ENCODE results near the gene TMEM154.

TMEM154 gene, protein sequence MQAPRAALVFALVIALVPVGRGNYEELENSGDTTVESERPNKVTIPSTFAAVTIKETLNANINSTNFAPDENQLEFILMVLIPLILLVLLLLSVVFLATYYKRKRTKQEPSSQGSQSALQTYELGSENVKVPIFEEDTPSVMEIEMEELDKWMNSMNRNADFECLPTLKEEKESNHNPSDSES

DNA sequence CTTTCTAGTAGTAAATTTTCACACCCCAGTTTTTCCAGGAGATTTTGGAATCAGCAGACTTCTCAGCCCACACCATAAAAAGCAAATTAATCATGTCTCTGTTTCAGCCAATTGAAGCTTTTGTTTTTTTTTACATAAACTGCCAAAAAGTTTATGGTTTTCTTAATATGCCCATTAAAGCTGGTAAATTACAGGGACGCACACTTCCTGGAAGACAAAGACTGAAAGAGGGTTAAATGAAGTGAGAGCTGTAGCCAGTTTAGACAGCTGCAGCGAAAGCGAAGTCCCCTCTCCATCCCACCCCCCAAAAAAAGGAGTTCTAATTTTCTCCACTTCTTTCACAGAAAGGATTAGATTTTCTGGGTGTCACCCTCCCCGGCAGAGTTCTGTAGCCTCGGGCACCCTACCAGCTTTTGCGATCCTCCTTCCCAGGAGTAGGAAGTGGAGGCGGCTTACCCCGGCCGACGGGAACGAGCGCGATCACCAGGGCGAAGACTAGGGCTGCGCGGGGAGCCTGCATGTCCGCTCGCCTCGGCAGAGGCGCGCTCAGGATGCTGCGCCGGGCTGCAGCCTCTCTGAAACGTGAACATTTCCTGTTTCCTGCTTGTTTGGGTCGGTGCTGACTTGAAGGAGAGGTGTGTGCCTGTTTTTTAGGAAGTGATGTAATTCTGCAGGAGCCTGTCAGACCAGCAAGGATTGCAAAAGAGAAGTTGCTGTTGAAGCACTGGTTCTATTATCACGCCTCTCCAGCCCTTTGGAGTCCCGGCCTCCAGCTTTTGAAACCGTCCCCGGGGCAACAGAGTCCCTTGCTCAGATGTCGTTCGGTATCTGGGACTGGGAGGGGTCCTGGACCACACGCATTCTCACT lies at the start of gene TMEM154:
Gene TMEM154, minus strand, starts transcription at position 584 of the 868 bp plus-strand sequence. Its CDS starts 64 bp downstream, at position 520.
- peak; percentile 36 for DNase-seq (ENCODE audit: low spot score)

DNA sequence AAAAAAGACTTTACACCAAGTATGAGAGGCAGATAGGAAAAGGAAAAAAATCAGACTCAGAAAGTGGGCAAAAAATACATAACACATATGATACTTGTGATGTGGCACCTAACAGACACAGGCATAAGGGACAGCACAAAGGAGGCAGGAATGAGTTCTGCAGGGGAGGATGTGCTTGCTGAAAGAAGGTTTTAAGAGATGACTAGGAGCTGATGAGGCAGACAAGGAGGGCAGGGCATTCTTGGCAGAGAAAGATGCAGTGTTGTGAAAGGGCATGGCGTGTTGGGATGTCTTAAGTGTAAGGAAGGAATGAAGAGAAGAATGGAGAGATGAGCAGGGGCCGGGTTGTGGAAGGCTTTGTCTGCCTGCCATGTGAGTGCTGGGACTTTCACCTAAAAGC lies 49.7 kb upstream of the TMEM154 start:
- DNase-seq (ENCODE audit: low spot score) = no peak

DNA sequence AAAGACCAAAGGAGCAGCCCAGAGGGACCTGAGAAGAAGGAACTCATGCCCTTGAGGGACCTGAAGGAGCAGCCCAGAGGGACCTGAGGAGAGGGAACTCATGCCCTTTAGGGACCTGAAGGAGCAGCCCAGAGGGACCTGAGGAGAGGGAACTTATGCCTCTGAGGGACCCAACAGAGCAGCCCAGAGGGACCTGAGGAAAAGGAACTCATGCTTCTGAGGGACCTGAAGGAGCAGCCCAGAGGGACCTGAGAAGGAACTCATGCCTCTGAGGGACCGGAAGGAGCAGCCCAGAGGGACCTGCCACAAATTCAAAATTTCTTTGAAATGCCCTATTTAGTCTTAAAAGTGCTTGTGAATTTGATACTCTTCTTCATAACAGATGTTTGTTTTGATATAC lies 48.5 kb upstream of the TMEM154 start:
- no peak for DNase-seq (ENCODE audit: low spot score)

DNA sequence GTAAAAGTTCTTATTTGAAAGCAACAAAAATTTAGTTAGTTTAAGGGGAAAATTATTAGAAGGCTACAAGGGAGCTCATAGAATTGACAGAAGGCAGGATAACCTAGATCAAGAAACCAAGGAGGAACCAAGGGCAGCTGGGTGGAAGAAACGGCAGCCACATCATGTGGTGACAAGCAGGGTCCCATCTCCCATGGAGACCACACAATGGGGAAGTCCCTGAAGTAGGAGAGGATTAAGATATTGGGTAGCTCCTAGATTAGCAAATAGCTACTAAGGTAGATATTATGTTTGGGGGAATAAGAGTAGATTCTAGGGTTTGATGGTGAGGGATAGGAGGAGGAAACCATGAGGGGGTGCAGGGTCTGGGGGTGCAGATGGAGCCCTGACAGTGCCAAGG lies 48.0 kb upstream of the TMEM154 start:
- DNase-seq (ENCODE audit: low spot score) = no peak

DNA sequence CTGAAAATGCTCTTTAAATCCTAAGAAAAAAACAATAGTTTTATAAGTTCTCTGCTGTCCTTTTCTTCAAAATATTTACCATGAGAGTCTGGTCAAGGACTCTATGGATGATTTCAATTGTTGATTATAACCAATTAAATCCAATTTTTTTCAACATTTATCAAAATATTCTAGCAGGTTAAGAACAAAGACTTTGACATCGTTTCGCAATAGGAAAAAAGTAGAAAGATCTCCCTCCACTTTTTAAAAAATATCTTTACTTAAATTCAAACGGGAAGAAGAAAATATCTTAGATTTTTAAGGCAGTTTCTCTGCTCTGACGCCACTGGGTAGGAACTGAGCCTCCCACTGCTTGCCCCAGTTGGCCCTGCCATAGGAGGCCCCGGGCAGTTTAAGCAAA lies 44.7 kb upstream of the TMEM154 start:
- DNase-seq (ENCODE audit: low spot score) = no peak

DNA sequence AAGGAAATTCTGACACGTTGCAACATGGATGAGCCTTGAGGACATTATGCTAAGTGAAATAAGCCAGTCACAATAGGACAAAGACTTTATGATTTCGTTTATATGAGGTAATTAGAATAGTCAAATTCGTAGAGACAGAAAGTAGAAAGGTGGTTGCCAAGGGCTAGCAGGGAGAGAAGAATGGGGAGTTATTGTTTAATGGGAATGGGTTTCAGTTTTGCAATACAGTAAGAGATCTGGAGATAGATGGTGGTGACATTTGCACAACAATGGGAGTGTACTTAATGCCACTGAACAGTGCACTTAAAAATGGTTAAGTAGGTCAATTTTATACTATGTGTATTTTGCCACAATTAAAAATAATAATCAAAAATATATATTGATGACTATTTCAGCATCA lies 43.4 kb upstream of the TMEM154 start:
- DNase-seq (ENCODE audit: low spot score) = no peak

DNA sequence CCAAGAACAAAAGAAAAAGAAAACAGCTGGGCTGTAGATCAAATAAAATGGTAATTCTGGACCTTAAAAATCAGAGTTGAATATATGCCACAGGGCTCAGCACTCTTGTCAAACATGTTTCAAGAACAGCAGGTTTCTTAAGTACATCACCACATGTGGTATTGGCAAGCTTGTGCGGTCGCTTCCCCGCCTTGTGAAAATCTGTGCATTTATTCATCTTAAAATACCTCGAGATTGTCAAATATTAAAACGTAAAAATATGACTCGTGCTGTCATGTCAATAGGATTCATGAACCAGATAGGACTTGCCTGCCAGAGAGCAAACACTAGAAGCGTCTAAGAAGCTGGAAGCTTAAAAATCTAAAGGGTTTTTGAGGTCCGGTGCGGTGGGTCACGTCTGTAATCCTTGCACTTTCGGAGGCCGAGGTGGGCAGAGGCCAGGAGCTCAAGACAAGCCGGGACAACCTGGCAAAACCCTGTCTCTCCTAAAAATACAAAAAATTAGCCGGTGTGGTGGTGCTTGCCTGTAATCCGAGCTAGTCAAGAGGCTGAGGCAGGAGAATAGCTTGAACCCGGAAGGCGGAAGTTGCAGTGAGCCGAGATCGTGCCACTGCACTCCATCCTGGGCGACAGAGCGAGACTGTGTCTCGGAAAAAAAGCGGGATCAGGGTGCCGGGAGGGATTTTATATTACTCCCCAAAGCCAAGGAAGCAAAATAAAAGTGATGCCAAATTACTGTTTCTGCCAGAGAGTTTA lies 40.2 kb upstream of the TMEM154 start:
- no peak for DNase-seq (ENCODE audit: low spot score)

DNA sequence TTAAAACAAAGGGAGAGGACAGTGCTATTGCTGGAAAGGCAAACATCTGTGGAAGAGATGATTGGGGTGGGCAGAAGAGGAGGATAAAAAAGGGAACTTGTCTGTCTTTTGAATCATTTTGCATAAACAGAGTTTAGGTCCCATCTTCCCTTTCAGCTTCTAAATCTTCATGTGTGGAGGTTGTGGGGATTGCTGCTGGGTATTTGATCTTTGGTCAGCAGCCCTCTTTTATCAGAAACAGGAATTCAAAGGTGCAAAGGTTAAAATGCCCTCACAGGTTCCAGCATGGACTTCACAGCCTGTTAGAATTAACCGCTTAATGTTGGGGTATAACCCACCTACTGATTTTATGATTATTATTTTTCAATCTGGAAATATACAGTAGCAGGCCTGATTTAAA lies 39.5 kb upstream of the TMEM154 start:
- no peak for DNase-seq (ENCODE audit: low spot score)

DNA sequence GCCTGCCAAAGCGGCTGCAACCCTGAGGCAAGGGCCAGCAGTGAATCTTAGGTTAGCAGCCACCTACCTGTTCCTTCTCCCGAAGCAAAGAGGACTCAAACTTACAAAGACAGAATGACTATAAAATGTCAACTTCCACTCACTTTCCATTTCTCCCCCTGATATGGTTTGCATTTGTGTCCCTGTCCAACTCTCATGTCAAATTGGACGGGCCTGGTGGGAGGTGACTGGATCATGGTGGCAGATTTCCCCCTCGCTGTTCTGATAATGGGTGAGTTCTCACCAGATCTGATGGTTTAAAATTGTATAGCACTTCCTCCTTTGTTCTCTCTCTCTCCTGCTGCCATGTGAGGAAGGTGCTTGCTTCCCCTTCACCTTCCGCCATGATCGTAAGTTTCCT lies 35.3 kb upstream of the TMEM154 start:
- no peak for DNase-seq (ENCODE audit: low spot score)

DNA sequence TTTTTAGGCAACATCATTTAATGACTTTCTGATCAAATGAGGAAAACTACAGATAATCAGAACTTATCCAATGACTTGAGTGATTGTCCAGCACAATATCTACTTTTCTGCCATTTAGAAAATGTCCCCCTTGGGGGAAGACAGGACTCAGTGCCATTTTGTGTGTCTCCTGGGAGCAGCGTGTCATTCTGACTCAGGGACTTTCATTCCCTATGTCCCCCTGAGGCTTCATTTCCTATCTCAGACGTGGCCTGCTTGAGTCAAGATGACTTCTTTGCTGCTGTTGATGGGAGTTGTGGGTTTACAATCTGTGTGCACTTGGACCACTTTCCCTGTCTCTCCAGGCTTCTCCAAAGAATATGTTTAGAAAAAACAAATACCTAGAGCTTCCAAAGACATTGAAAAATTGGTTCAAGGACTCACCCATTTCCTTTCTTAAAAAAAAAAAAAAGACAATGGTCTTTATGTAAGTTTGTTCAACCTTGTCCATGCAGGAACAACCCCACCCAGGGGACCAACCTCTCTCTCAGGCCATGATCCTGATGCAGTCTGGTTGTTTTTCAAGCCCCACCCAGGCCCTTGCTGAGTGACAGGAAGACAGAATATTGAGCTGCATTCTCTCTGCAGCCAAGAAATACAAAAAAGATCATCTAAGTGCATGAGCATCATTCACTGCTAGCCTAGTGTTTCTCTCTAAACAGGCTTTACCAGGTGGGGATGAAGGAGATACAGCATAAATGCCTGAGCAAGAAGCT lies 34.3 kb upstream of the TMEM154 start:
- DNase-seq (ENCODE audit: low spot score) = no peak

DNA sequence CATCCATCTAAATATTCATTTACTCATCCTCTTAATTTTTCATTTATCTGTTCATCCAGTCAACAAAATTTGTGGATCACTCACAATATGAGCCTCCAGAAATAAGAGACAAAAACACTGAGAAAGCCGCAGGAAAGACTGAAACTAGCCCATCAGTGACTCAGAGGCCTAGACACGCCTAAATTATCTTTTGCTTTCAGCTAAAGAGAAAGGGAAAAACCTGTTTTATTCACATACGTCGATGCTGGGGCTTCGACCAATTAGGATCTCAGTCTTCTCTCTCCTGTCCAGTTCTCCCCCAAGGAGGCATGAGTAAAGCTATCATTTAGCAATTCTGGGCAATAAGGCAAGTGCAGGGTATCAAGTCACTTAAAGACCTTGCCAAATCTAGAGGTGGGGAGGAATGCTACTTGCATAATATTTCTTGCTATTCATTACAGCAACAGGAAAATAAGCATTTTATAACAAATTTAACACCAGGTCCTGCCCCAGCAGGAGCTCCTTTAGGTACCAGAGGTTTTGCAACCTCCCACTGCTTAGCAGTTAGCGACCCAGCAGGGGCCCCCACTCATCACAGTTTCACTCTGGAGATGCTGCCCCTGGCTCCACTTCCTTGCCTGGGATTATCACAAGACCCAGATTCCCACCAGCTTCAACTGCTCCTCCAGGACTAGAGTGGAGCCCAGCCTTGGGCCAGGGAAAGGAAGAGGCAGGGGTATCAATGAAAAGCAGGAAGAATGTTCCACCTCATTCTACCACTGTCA lies 30.1 kb upstream of the TMEM154 start:
- DNase-seq (ENCODE audit: low spot score) = no peak

DNA sequence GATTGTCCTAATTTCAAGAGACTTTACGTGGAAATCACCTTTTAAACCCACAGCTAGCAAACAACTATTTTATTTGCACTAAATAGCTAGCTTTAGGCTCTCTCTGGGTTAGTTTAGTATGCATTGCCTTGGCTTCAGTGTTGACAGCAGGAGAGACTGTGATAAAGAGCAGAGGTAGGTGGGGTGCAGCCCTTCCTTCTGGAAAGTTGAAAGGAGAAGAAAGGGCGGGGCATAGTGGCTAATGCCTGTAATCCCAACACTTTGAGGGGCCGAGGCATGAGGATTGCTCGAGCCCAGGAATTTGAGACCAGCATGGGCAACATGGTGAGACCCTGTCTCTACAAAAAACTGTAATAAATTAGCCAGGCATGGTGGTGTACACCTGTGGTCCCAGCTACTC lies 29.0 kb upstream of the TMEM154 start:
- DNase-seq (ENCODE audit: low spot score) = no peak

DNA sequence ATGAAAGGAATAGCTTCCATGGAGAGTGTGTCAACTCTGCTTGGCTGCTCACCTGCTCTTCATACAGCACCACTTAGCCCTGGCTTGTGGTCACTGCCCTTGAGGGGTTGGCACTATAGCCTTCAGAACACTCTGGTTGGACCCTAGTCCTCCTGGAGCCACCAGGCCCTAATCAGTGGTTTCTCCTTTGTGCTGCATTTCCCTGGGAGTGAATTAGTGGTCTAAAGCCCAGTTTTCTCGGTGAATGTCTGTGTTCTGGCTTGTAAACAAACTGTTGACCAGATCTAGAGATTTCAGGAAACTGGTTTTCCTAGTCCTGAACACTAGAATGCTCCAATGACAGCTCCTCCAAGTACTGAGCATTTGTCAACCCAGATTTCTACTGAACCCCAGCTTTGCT lies 28.6 kb upstream of the TMEM154 start:
- no peak for DNase-seq (ENCODE audit: low spot score)

DNA sequence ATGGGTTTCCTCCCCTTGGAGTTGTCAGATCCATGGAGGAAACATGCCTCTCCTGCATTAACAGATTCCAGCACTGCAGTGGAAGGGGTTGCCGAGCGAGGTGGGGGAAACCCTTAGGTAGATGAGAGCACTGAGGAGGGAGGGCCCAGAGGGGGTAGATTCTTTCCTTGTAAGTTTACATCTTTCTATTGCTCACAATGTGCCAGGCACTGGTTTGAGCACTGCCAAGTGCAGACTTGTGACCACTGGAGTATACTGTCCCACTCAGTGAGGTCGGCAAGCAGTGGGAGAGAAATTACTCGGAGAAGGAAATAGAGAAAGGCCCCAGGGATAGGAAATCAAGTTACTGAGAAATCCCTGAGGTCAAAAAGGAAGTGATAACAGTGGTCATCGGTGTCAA lies 27.8 kb upstream of the TMEM154 start:
- DNase-seq (ENCODE audit: low spot score) = no peak

DNA sequence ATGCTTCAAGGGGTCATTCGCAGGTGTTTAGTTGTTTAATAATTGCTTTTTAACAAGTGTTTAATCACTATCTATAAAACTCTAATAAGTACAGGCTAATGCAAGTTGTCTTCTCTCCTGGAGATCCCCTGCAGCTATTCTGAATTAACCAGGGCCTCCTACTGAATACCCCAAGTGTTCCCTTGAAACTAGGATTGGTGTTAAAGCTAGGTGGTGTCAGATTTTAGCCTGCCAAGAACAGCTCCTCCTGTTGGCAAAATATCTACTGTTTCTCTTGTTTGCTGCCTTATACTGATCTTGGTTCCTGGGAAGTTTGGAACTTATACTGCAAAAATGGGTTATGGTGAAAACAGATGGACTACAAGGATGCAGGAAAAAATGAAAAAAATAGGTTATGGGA lies 26.1 kb upstream of the TMEM154 start:
- no peak for DNase-seq (ENCODE audit: low spot score)

DNA sequence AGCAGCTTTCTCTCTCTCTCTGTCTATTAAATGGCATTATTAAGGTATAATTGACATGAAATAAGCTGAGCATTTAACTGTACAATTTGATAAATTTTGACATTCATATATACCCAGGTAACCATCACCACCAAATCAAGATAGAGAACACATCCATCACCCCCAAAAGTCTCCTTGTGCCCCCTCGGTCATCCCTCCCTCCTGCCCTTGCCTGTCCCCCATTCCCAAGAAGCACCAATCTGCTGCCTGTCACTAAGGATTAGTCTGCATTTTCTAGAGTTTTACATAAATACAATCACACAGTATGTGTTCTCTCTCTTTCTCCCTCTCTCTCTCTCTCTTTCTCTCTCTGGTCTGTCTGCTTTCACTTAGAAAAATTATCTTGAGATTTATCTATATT lies 25.0 kb upstream of the TMEM154 start:
- DNase-seq (ENCODE audit: low spot score) = no peak

DNA sequence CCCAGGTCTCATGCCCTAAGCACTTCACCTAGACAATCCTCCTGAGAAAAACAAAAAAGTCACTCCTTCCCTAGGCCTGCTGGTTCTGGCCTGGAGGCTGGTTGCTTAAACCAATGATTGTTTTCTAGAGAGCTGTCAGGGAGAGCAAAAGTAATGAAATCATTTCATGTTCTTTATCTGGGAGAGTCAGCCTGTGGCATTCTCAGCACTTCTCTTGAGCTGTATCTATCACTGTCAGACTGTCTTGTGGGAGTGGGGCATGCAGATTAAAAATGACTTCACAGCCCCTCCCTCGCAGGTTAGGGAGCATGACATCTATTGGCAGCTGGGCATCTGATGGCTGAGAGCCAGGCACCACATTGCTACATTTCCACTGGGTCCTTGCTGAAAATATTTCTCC lies 20.4 kb upstream of the TMEM154 start:
- DNase-seq (ENCODE audit: low spot score) = no peak

DNA sequence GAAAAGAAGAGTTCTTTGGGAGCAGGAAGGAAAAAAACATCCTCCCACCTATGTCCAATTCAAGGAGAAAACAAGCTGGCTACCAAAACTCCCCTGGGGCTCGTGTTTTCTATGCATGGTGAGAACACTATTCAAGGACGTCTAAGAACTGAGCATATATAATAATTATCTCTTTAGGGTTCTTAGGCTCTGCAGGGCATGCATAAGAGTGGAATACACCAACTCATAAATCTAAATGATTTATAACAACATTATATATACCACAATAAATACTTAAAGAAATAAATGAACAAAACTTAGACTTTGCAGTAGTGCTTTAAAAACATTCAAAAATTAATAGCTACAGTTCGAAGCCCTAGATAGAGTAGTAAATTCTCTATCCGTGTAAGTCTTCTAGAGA lies 19.5 kb upstream of the TMEM154 start:
- DNase-seq (ENCODE audit: low spot score) = no peak

DNA sequence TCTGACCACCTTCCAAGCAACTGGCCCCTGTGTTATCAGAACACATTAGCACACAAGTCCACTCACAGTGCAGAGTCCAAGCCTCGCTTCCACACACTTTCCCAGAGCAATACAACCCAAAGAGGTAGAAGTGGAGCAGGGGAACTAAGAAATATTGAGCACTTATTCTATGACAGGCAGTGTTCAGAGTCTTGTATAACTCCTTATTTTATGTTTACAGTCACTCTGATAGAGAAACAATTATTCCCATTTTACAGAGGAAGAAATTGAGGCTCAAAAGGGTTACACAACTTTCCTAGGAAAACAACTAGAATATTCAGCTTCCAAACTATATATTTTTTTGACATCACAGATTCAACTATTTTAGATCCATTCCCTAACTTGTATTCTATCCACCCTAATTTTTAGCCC lies 18.3 kb upstream of the TMEM154 start:
- DNase-seq (ENCODE audit: low spot score) = no peak

DNA sequence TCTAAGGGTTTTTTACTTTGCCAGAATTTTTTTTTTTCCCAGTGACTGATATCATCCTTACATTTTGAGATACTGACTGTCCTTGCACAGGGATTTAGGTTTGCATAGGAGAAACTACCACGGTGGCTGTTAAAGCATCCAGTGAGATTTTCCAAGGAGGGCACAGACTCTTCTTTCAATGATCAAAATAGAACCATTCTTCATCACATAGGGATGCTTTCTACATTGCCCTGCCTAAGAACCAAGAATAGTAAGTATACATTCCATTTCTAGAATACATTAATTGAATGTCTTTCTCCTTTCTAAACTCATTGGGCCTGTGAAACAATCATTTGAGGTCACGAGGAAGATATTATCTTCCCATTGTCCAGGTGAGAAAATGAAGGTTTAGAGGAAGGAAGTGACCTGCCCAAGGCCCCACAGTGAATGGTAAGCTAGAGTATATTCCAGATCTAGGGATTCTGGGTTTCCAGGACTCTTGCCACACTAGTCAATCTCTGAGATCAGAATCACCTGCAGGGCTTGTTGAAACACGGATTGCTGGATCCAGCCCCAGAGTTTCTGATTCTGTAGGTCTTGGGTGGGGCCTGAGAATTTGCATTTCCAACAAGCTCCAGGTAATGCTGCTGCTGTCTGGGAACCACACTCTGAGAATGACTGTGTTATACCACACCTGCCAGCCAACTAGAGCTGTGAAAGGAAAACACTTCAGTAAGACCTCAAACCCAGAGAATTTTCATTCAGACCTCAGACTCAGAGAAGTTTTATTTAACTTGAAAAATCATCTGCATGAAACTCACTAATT lies 17.7 kb upstream of the TMEM154 start:
- DNase-seq (ENCODE audit: low spot score) = no peak

DNA sequence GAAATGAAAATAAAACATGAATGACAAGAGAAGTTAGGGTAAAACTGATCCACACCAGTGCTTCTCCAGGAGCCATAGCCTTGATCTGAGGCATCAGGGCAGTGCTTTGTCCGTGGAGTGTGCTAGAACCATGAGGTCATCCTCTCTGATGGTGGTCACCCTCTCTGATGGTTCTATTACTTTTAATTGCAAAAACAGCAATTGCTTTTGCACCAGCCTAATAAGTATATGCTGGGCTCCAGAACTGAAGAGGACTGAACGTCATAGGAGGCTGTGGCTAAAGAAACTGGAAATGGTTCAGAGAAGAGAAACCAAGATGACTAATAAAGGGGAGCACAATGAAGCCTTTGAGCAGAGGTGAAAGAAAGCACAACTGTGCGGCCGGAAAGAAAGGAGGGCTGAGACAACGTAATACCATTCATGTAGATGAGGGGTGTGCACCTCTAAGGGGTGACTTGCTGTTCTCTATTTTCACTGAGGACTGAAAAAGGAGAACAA lies 17.0 kb upstream of the TMEM154 start:
- DNase-seq (ENCODE audit: low spot score) = no peak
